DOHH2 (cell line): ENCODE results near the gene SYNJ2.

Experiments used
- H3F3A ChIP-seq: fragments of 200-600 bp; sonication (generic), shearing (Covaris generic); 2 replicates; pipeline ENCODE4 v1.6.0; 2016; ENCODE audit warnings: antibody characterized with exemption, mild to moderate bottlenecking; ENCODE audit not compliant: control insufficient read depth, insufficient read depth
- H3K27ac ChIP-seq: fragments of 200-600 bp; sonication (generic); 2 replicates; pipeline ENCODE4 v1.5.1; 2014; ENCODE audit warnings: low read depth, mild to moderate bottlenecking, low read length, moderate library complexity
- H3K27me3 ChIP-seq: fragments of 200-600 bp; sonication (generic); 2 replicates; pipeline ENCODE4 v1.6.1; 2014; ENCODE audit warnings: mild to moderate bottlenecking, low read length, mixed read lengths; ENCODE audit not compliant: control insufficient read depth
- H3K36me3 ChIP-seq: fragments of 200-600 bp; sonication (generic); 2 replicates; pipeline ENCODE4 v1.6.1; 2014; ENCODE audit warnings: mild to moderate bottlenecking, low read length, moderate library complexity, mixed read lengths; ENCODE audit not compliant: control insufficient read depth
- H3K4me1 ChIP-seq: fragments of 200-600 bp; sonication (generic); 2 replicates; pipeline ENCODE4 v1.6.1; 2014; ENCODE audit warnings: mild to moderate bottlenecking, low read length, mixed read lengths; ENCODE audit not compliant: control insufficient read depth
- H3K4me2 ChIP-seq: fragments of 200-600 bp; sonication (generic); 2 replicates; pipeline ENCODE4 v1.6.0; 2014; ENCODE audit warnings: mild to moderate bottlenecking, low read length, moderate library complexity
- H3K4me3 ChIP-seq: fragments of 200-600 bp; sonication (generic); 2 replicates; pipeline ENCODE4 v1.5.1; 2014; ENCODE audit warnings: mild to moderate bottlenecking, low read length, mixed read lengths
- H3K79me2 ChIP-seq: fragments of 200-600 bp; sonication (generic); 2 replicates; pipeline ENCODE4 v1.6.1; 2014; ENCODE audit warnings: mild to moderate bottlenecking, low read length, mixed read lengths; ENCODE audit not compliant: control insufficient read depth
- H3K9me2 ChIP-seq: fragments of 200-600 bp; sonication (generic); replicated peaks from 2 replicates; pipeline ENCODE4 v1.6.1; 2014; ENCODE audit warnings: mild to moderate bottlenecking, low read length, mixed read lengths; ENCODE audit not compliant: control insufficient read depth
- H3K9me3 ChIP-seq: fragments of 200-600 bp; sonication (generic); 2 replicates; pipeline ENCODE4 v1.6.1; 2014; ENCODE audit warnings: antibody characterized with exemption, low read length, mixed read lengths; ENCODE audit not compliant: control insufficient read depth, insufficient read depth
- H4K20me1 ChIP-seq: fragments of 200-600 bp; sonication (generic); 2 replicates; pipeline ENCODE4 v1.6.0; 2014; ENCODE audit warnings: low read depth, mild to moderate bottlenecking, antibody characterized with exemption, low read length, moderate library complexity; ENCODE audit not compliant: control insufficient read depth, insufficient read depth
- CTCF ChIP-seq: fragments of 200-600 bp; sonication (generic); IDR thresholded peaks from one replicate; pipeline ENCODE4 v1.5.1; 2014; ENCODE audit warnings: antibody characterized with exemption, mild to moderate bottlenecking, low read depth, low read length; ENCODE audit not compliant: poor library complexity, severe bottlenecking
- EZH2phosphoT487 ChIP-seq: fragments of 200-600 bp; sonication (generic); IDR thresholded peaks from 2 replicates; pipeline ENCODE4 v1.6.1; 2017; ENCODE audit warnings: borderline replicate concordance, mild to moderate bottlenecking, antibody characterized with exemption, low read length, moderate library complexity, mixed read lengths

SYNJ2 gene

GRCh38 chr6:158092806-158093205 lies 111.1 kb downstream of the SYNJ2 start:
- TF ChIP-seq EZH2phosphoT487 (no peak), CTCF (no peak)
- Histone ChIP-seq H4K20me1 (no peaks in the 10 kb centered on the region), H3K9me3 (no peaks in the 10 kb centered on the region), H3K4me3 (no peak overlapping the region), H3K79me2 (no peaks in the 10 kb centered on the region), H3K36me3 (no peaks in the 10 kb centered on the region), H3K27me3 (no peaks in the 10 kb centered on the region), H3K27ac (no peak overlapping the region), H3K9me2 (no peaks in the 10 kb centered on the region), H3K4me2 (no peak overlapping the region), H3K4me1 (no peaks in the 10 kb centered on the region), H3F3A (no peaks in the 10 kb centered on the region)

GRCh38 chr6:158095031-158095430 lies 113.4 kb downstream of the SYNJ2 start:
- Histone ChIP-seq H3K4me1 (no peaks in the 10 kb centered on the region), H3F3A (no peaks in the 10 kb centered on the region), H3K9me2 (no peaks in the 10 kb centered on the region), H3K79me2 (no peaks in the 10 kb centered on the region), H3K9me3 (no peaks in the 10 kb centered on the region), H3K27ac (no peak overlapping the region), H3K4me2 (no peak overlapping the region), H3K36me3 (no peaks in the 10 kb centered on the region), H3K27me3 (no peaks in the 10 kb centered on the region), H4K20me1 (no peaks in the 10 kb centered on the region), H3K4me3 (no peak overlapping the region)
- no peak for TF ChIP-seq CTCF

GRCh38 chr6:158095671-158096070 lies 114.0 kb downstream of the SYNJ2 start:
- Histone ChIP-seq H3K4me3 (no peak overlapping the region), H4K20me1 (no peaks in the 10 kb centered on the region), H3K9me2 (no peaks in the 10 kb centered on the region), H3K27ac (no peak overlapping the region), H3K27me3 (no peaks in the 10 kb centered on the region), H3K4me1 (no peaks in the 10 kb centered on the region), H3K36me3 (no peaks in the 10 kb centered on the region), H3K9me3 (no peaks in the 10 kb centered on the region), H3K79me2 (no peaks in the 10 kb centered on the region), H3F3A (no peaks in the 10 kb centered on the region), H3K4me2 (no peak overlapping the region)
- TF ChIP-seq EZH2phosphoT487 = no peak
- TF ChIP-seq CTCF = no peak

- no peak overlapping the region for H3K4me3 ChIP-seq
- H3K9me3 ChIP-seq = no peaks in the 10 kb centered on the region
- H3K4me1 ChIP-seq = no peaks in the 10 kb centered on the region
- no peaks in the 10 kb centered on the region for H3K36me3 ChIP-seq
- H3F3A ChIP-seq = no peaks in the 10 kb centered on the region
- no peak overlapping the region for H3K27ac ChIP-seq
- H3K27me3 ChIP-seq = no peaks in the 10 kb centered on the region
- TF ChIP-seq EZH2phosphoT487 (no peak), CTCF (no peak)
- no peak overlapping the region for H3K4me2 ChIP-seq
- no peaks in the 10 kb centered on the region for H3K9me2 ChIP-seq
- no peaks in the 10 kb centered on the region for H3K79me2 ChIP-seq
- H4K20me1 ChIP-seq = no peaks in the 10 kb centered on the region
Observed at GRCh38 chr6:158103228-158103627, 121.6 kb downstream of the SYNJ2 start.
